BLaER1 (cell line): ENCODE measurements around the gene CATSPER1.

Experiments
- H3K27ac ChIP-seq: shearing (Covaris generic); formaldehyde crosslinking; 2 replicates; pipeline ENCODE4 v1.8.1; 2022
- H3K27me3 ChIP-seq: shearing (Covaris generic); formaldehyde crosslinking; 2 replicates; pipeline ENCODE4 v1.8.1; 2022
- H3K36me3 ChIP-seq: shearing (Covaris generic); formaldehyde crosslinking; 2 replicates; pipeline ENCODE4 v1.8.1; 2022
- H3K4me1 ChIP-seq: shearing (Covaris generic); formaldehyde crosslinking; 2 replicates; pipeline ENCODE4 v1.8.1; 2022
- H3K4me2 ChIP-seq: shearing (Covaris generic); formaldehyde crosslinking; 2 replicates; pipeline ENCODE4 v1.8.1; 2022
- H3K4me3 ChIP-seq: shearing (Covaris generic); formaldehyde crosslinking; 2 replicates; pipeline ENCODE4 v1.8.1; 2022
- H3K9ac ChIP-seq: shearing (Covaris generic); formaldehyde crosslinking; 2 replicates; pipeline ENCODE4 v1.8.1; 2022
- H3K9me3 ChIP-seq: shearing (Covaris generic); formaldehyde crosslinking; 2 replicates; pipeline ENCODE4 v1.8.1; 2022
- H4K20me1 ChIP-seq: shearing (Covaris generic); formaldehyde crosslinking; 2 replicates; pipeline ENCODE4 v1.8.1; 2022
- Cebpa-rat ChIP-seq: shearing (Covaris generic); IDR thresholded peaks from 2 replicates; pipeline ENCODE4 v1.8.1; 2022

CATSPER1 gene

GRCh38 chr11:66068154-66068821, 42.0 kb upstream of the CATSPER1 start:
- Histone ChIP-seq H4K20me1 (peaks cover 77% of the 10 kb centered on the region), H3K36me3 (peaks cover 63% of the 10 kb centered on the region), H3K27me3 (no peaks in the 10 kb centered on the region), H3K4me1 (peaks cover 59% of the 10 kb centered on the region), H3K4me2 (peak overlapping the region; percentile 96), H3K4me3 (peak overlapping the region; percentile 94; the same call in 1 of the 2 replicates), H3K27ac (peak overlapping the region; percentile 88; the same call in 1 of the 2 replicates), H3K9ac (no peak overlapping the region), H3K9me3 (no peaks in the 10 kb centered on the region)
- TF ChIP-seq Cebpa-rat: no peak

GRCh38 chr11:66067640-66068039, 41.4 kb upstream of the CATSPER1 start:
- no peak for TF ChIP-seq Cebpa-rat
- H3K4me1 ChIP-seq: peaks cover 53% of the 10 kb centered on the region
- H3K36me3 ChIP-seq: peaks cover 63% of the 10 kb centered on the region
- H3K9me3 ChIP-seq: no peaks in the 10 kb centered on the region
- no peak overlapping the region for H3K27ac ChIP-seq
- H3K4me2 ChIP-seq: peak overlapping the region; percentile 96; the same call in 1 of the 2 replicates
- H4K20me1 ChIP-seq: peaks cover 77% of the 10 kb centered on the region
- no peak overlapping the region for H3K4me3 ChIP-seq
- no peak overlapping the region for H3K9ac ChIP-seq
- H3K27me3 ChIP-seq: no peaks in the 10 kb centered on the region

DNA sequence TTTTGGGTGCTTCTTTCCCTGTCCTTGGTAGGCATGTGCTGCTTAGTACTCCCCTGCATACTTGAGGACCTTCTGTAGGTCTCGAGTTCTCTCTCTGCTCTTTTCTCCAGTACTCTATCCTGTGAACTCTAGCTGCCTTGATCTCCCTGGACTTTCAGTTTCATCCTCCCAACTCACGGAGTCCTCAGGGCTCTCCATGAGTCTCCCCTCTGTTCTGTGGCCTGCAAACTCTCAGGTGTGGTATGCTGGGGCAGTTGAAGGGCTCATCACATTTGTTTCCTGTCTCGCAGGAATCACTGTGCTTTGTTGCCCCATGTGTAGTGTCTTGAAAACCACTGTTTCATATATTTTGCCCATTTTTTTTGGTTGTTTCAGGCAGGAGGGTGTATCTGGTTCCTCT, 40.5 kb upstream of the CATSPER1 start:
- Histone ChIP-seq H3K4me1 (peaks cover 44% of the 10 kb centered on the region), H3K9ac (0 out of 2 replicates have a peak overlapping the region, but pooled peaks have one; percentile 9), H3K27ac (peak overlapping the region; percentile 37), H3K36me3 (peaks cover 72% of the 10 kb centered on the region), H4K20me1 (peaks cover 70% of the 10 kb centered on the region), H3K27me3 (no peaks in the 10 kb centered on the region), H3K4me2 (no peak overlapping the region), H3K9me3 (no peaks in the 10 kb centered on the region), H3K4me3 (no peak overlapping the region)
- no peak for TF ChIP-seq Cebpa-rat

GRCh38 chr11:66064571-66064970, 38.3 kb upstream of the CATSPER1 start:
- H3K9ac ChIP-seq: no peak overlapping the region
- peaks cover 94% of the 10 kb centered on the region for H3K36me3 ChIP-seq
- no peaks in the 10 kb centered on the region for H3K9me3 ChIP-seq
- no peak overlapping the region for H3K27ac ChIP-seq
- no peaks in the 10 kb centered on the region for H3K27me3 ChIP-seq
- TF ChIP-seq Cebpa-rat: no peak
- H4K20me1 ChIP-seq: peaks cover 82% of the 10 kb centered on the region
- peaks cover 34% of the 10 kb centered on the region for H3K4me1 ChIP-seq
- H3K4me2 ChIP-seq: no peak overlapping the region
- no peak overlapping the region for H3K4me3 ChIP-seq

- TF ChIP-seq Cebpa-rat: no peak
- no peak overlapping the region for H3K4me2 ChIP-seq
- no peak overlapping the region for H3K9ac ChIP-seq
- H3K4me3 ChIP-seq: no peak overlapping the region
- no peak overlapping the region for H3K27ac ChIP-seq
- peaks cover 98% of the 10 kb centered on the region for H3K36me3 ChIP-seq
- no peaks in the 10 kb centered on the region for H3K27me3 ChIP-seq
- H4K20me1 ChIP-seq: peaks cover 83% of the 10 kb centered on the region
- H3K4me1 ChIP-seq: peaks cover 28% of the 10 kb centered on the region
- no peaks in the 10 kb centered on the region for H3K9me3 ChIP-seq
Observed at GRCh38 chr11:66063900-66064299, 37.6 kb upstream of the CATSPER1 start.

DNA sequence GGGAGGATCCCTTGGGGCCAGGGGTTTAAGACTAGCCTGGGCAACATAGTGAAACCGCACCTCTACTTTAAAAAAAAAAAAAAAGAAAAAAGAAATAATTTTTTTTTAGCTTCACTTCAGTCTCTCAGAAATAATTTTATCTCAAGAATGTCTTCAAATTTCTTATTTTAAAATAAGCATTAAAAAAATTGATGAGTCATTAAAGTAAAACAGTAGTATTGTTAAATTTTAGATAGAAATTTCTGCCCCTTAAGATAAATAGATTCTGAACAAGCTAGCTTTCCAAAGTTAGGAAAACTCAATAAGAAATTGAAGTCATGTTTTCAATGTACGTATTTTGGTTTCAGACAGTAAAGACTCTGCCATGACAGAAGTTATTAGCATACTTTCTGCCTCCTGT, 36.1 kb upstream of the CATSPER1 start:
- Histone ChIP-seq H3K4me2 (no peak overlapping the region), H3K36me3 (peaks cover 98% of the 10 kb centered on the region)

DNA sequence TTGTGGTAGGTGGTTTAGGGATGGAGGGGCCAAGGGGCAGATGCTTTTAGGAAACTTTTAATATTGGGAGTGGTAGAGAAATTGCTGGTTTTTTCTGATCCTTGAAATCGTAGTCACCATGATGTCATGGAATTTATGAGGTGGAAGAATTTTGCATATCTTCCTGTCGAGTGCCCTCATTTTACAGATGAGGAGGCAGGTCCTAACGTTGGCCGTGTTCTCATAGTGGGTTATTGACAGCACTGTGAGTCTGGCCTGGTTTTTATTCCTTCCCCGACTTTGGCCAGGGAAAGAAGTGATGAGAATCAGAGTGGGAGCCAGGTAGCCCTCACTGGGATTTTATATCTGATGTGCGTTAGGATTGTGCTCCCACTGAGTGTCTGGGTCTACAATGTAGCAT, 35.0 kb upstream of the CATSPER1 start:
- no peak overlapping the region for H3K4me2 ChIP-seq

More for the DNA sequence above, 36.1 kb upstream of the CATSPER1 start:
- H3K9ac ChIP-seq: no peak overlapping the region
- no peaks in the 10 kb centered on the region for H3K27me3 ChIP-seq
- no peak overlapping the region for H3K4me3 ChIP-seq
- H3K9me3 ChIP-seq: no peaks in the 10 kb centered on the region
- H3K4me1 ChIP-seq: peaks cover 13% of the 10 kb centered on the region; the same call in 1 of the 2 replicates
- no peak overlapping the region for H3K27ac ChIP-seq
- no peak for TF ChIP-seq Cebpa-rat
- peaks cover 71% of the 10 kb centered on the region for H4K20me1 ChIP-seq

GRCh38 chr11:66059966-66060680, 33.8 kb upstream of the CATSPER1 start:
- Histone ChIP-seq H3K4me3 (no peak overlapping the region), H4K20me1 (peaks cover 66% of the 10 kb centered on the region), H3K4me2 (no peak overlapping the region), H3K36me3 (peaks cover 100% of the 10 kb centered on the region), H3K27me3 (no peaks in the 10 kb centered on the region), H3K9me3 (no peaks in the 10 kb centered on the region), H3K4me1 (no peaks in the 10 kb centered on the region), H3K9ac (no peak overlapping the region), H3K27ac (no peak overlapping the region)
- no peak for TF ChIP-seq Cebpa-rat

More for the DNA sequence above, 35.0 kb upstream of the CATSPER1 start:
- peaks cover 1% of the 10 kb centered on the region; the same call in 1 of the 2 replicates for H3K4me1 ChIP-seq
- H3K36me3 ChIP-seq: peaks cover 98% of the 10 kb centered on the region
- H4K20me1 ChIP-seq: peaks cover 64% of the 10 kb centered on the region
- H3K9ac ChIP-seq: peak overlapping the region; percentile 45; the same call in 1 of the 2 replicates
- no peaks in the 10 kb centered on the region for H3K9me3 ChIP-seq
- no peak overlapping the region for H3K27ac ChIP-seq
- TF ChIP-seq Cebpa-rat: no peak
- H3K4me3 ChIP-seq: no peak overlapping the region
- no peaks in the 10 kb centered on the region for H3K27me3 ChIP-seq

DNA sequence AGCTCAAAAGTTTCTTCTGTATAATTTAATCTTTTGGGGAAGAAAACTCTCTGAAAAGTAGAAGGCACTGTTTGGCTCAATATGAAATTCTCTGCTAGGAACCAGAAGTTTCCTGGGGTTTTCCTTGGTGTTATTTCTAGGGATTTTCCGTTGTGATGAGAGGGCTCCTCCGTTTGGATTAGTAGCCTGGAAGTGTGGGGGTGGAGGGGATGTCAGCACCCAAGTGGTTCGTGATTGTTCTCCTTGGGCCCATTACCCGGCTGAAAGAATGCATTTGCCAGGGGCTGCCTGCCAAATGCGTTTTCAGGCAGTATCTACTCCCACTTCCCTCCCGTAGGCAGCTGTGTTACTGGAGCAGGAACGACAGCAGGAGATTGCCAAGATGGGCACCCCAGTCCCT, 30.2 kb upstream of the CATSPER1 start:
- no peak overlapping the region for H3K27ac ChIP-seq
- no peak overlapping the region for H3K4me2 ChIP-seq
- no peak for TF ChIP-seq Cebpa-rat
- H3K36me3 ChIP-seq: peaks cover 79% of the 10 kb centered on the region
- H3K27me3 ChIP-seq: no peaks in the 10 kb centered on the region
- H3K9ac ChIP-seq: no peak overlapping the region
- H3K4me1 ChIP-seq: peaks cover 14% of the 10 kb centered on the region
- no peak overlapping the region for H3K4me3 ChIP-seq
- H4K20me1 ChIP-seq: peaks cover 64% of the 10 kb centered on the region
- no peaks in the 10 kb centered on the region for H3K9me3 ChIP-seq

GRCh38 chr11:66055021-66055420, 28.7 kb upstream of the CATSPER1 start:
- H3K27me3 ChIP-seq: no peaks in the 10 kb centered on the region
- no peak overlapping the region for H3K27ac ChIP-seq
- peaks cover 64% of the 10 kb centered on the region for H3K36me3 ChIP-seq
- no peaks in the 10 kb centered on the region for H3K9me3 ChIP-seq
- H4K20me1 ChIP-seq: peaks cover 50% of the 10 kb centered on the region
- H3K4me3 ChIP-seq: no peak overlapping the region
- TF ChIP-seq Cebpa-rat: no peak
- H3K4me2 ChIP-seq: no peak overlapping the region
- peaks cover 29% of the 10 kb centered on the region for H3K4me1 ChIP-seq
- H3K9ac ChIP-seq: no peak overlapping the region
